ENCODE data around the gene CHSY3. TPM values are rescaled to one million over a fixed set of nuclear protein-coding genes. Genes with fewer than 3 reads are reported as not detected.

The CHSY3 gene
- total RNA-seq, 2 donors from 2014 or later = 0.09 to 2.0 TPM

DNA sequence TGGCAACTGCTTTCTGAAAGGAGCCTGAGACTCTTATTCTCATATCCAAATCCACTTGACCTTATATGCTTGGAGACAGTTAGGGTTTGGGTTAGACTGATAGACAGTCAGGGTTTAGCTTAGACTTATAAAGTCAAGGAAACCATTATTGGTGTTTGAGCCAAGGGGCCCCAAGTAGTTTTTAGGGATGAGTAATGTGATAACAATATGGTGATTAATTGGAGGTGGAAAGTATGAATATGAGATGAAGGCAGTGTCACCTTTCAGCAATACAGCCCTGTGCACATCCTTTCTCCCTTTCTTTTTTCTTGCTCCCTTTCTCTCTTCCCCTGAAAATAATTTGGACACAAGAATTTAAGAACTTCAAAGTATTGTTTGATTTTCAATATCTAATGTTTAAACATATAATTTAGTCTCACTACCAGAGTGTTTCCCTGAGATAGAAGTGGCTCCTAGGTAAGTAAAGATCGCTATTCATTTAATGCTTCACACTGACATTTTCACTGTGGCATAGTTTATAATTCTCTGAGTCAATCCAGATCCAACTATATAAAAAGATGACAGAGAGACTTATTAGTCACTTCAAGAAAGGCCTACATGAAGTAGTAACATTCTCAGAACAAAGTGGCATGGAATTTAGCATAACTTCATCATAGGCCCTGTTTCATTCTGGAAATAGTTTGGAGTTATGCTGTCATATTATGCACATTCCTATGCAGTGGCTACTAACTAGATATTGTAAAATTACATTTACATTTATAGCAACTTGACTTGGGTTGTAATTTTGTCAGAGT is 200.8 kb downstream of the CHSY3 start:
- TF ChIP-seq POLR2A (IDR thresholded peaks at IDR 0.05) = no peak
- TF ChIP-seq, protein P1, sequence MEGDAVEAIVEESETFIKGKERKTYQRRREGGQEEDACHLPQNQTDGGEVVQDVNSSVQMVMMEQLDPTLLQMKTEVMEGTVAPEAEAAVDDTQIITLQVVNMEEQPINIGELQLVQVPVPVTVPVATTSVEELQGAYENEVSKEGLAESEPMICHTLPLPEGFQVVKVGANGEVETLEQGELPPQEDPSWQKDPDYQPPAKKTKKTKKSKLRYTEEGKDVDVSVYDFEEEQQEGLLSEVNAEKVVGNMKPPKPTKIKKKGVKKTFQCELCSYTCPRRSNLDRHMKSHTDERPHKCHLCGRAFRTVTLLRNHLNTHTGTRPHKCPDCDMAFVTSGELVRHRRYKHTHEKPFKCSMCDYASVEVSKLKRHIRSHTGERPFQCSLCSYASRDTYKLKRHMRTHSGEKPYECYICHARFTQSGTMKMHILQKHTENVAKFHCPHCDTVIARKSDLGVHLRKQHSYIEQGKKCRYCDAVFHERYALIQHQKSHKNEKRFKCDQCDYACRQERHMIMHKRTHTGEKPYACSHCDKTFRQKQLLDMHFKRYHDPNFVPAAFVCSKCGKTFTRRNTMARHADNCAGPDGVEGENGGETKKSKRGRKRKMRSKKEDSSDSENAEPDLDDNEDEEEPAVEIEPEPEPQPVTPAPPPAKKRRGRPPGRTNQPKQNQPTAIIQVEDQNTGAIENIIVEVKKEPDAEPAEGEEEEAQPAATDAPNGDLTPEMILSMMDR (IDR thresholded peaks at IDR 0.05) = no peak
- TF ChIP-seq POLR2AphosphoS5 (IDR thresholded peaks at IDR 0.05) = no peak
- no peak for DNase-seq (ENCODE audit: low spot score)
- no peaks in the 10 kb centered on the region for H3K36me3 ChIP-seq
- 89% methylated on average over 1 of the region's 1 CpG for WGBS
- no peak overlapping the region for H3K4me3 ChIP-seq
- intact Hi-C loops (cut with DNase I) = no loop called here
- H3K27ac ChIP-seq = no peak overlapping the region
- no peaks in the 10 kb centered on the region for H3K27me3 ChIP-seq (replicated peaks; ENCODE audit: insufficient read depth)
- H3K4me1 ChIP-seq (replicated peaks) = no peaks in the 10 kb centered on the region
- no peaks in the 10 kb centered on the region for H3K9me3 ChIP-seq

DNA sequence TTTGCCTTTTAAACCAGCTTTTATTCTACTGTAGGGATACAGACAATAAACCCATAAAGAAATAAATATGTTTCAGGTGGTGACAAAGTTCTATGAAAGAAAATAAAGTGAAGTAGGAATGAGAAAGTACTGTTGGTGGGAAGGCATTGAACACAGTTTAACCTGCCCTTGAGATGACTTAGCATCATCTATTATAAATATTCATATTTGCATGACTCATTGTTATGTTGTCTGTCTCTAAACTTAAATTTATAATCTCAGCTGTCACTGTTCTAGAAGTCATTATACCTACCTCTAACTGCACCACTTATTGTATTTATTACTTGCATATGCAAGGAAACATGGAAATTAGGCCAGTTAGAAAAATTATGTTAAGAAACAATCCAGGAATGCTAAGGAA is 202.2 kb downstream of the CHSY3 start:
- Histone ChIP-seq H3K4me1 (replicated peaks) (no peaks in the 10 kb centered on the region), H3K9me3 (no peaks in the 10 kb centered on the region), H3K4me3 (no peak overlapping the region), H3K27me3 (replicated peaks; ENCODE audit: insufficient read depth) (no peaks in the 10 kb centered on the region), H3K36me3 (no peaks in the 10 kb centered on the region), H3K27ac (no peak overlapping the region)
- intact Hi-C loops (cut with DNase I) = no loop called here
- no peak for DNase-seq (ENCODE audit: low spot score)
- TF ChIP-seq POLR2AphosphoS5 (IDR thresholded peaks at IDR 0.05) = no peak
- TF ChIP-seq, protein P1 (IDR thresholded peaks at IDR 0.05) = no peak
- no peak for TF ChIP-seq POLR2A (IDR thresholded peaks at IDR 0.05)

DNA sequence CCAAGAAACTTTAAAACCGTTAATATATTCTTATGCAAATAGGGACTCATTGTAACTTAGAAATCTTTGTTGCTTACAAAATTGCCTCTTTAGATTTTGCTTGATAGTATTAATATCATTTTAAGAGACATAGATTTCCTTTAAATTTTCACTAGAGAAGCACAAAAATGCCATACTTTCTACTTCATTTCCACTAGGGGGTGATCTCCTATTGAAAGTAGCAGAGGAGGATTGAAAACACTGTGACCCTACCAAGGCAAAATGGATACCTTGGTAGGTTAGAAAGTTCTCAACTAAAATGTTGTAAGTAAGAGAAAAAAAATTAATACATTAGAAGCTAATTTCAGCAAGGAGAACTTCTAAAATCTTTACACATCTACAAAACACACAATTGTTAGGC is 204.9 kb downstream of the CHSY3 start:
- WGBS = 48% methylated on average over 1 of the region's 1 CpG
- TF ChIP-seq POLR2A (IDR thresholded peaks at IDR 0.05) (no peak), POLR2AphosphoS5 (IDR thresholded peaks at IDR 0.05) (no peak)
- TF ChIP-seq, protein P1 (IDR thresholded peaks at IDR 0.05) = peak in 3 of 4 experiments; percentile 20 to 22 (median 20)
- no peaks in the 10 kb centered on the region for H3K9me3 ChIP-seq
- H3K4me3 ChIP-seq = no peak overlapping the region
- no peaks in the 10 kb centered on the region for H3K27me3 ChIP-seq (replicated peaks; ENCODE audit: insufficient read depth)
- no peak overlapping the region for H3K27ac ChIP-seq
- H3K4me1 ChIP-seq (replicated peaks) = no peaks in the 10 kb centered on the region
- intact Hi-C loops (cut with DNase I) = no loop called here
- no peak for DNase-seq (ENCODE audit: low spot score)
- H3K36me3 ChIP-seq = no peaks in the 10 kb centered on the region

DNA sequence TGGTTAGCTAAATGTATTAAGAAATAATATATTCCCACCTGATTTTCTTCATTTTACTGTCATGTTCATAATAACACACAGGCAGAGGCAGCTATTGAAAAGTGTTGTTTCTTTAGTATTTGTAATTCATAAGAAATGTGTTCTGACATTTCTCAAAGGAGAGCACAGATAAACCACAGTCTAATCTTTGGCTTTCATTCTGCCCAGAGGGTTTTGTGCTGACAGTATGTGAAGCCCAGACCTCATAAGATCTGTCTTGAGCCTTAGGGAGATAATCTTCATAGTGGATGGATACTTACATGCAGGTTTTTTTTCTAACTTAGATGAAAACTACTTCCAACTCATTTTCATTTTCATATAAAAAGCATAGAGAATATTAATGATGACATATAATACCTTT is 206.1 kb downstream of the CHSY3 start:
- Histone ChIP-seq H3K36me3 (no peaks in the 10 kb centered on the region), H3K27me3 (replicated peaks; ENCODE audit: insufficient read depth) (no peaks in the 10 kb centered on the region), H3K4me3 (no peak overlapping the region), H3K4me1 (replicated peaks) (no peaks in the 10 kb centered on the region), H3K27ac (no peak overlapping the region), H3K9me3 (no peaks in the 10 kb centered on the region)
- no peak for DNase-seq (ENCODE audit: low spot score)
- intact Hi-C loops (cut with DNase I) = no loop called here
- TF ChIP-seq, protein P1 (IDR thresholded peaks at IDR 0.05) = no peak
- no peak for TF ChIP-seq POLR2A (IDR thresholded peaks at IDR 0.05)
- no peak for TF ChIP-seq POLR2AphosphoS5 (IDR thresholded peaks at IDR 0.05)

DNA sequence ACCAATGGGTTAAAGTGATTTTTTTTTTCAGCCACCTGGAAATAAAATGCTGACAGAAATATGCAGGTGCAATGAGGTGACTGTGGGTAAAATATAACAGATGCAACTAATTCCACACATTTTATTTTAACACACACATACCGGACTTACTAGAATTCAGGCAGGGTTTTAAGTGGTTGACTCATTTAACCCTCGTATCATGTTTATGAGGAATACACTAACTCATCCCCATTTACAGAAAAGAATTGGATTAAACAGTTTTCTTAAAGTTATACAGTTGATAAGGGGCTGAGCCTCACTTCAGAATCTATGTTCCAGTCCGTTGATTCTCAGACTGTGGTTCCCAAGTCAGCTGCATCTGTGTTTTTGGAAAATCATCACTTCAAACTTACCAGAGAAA is 207.5 kb downstream of the CHSY3 start:
- TF ChIP-seq, protein P1 (IDR thresholded peaks at IDR 0.05) = no peak
- TF ChIP-seq POLR2AphosphoS5 (IDR thresholded peaks at IDR 0.05) (no peak), POLR2A (IDR thresholded peaks at IDR 0.05) (no peak)
- H3K27me3 ChIP-seq (replicated peaks; ENCODE audit: insufficient read depth) = no peaks in the 10 kb centered on the region
- no peaks in the 10 kb centered on the region for H3K9me3 ChIP-seq
- H3K27ac ChIP-seq = no peak overlapping the region
- no peaks in the 10 kb centered on the region for H3K4me1 ChIP-seq (replicated peaks)
- DNase-seq (ENCODE audit: low spot score) = no peak
- intact Hi-C loops (cut with DNase I) = no loop called here
- H3K36me3 ChIP-seq = no peaks in the 10 kb centered on the region
- H3K4me3 ChIP-seq = no peak overlapping the region
- 47% methylated on average over 3 of the region's 3 CpGs for WGBS
